K562 (cell line): Measurements from ENCODE around the gene MC1R. TPM values are rescaled to one million over a fixed set of nuclear protein-coding genes. Genes with fewer than 3 reads are reported as not detected.

Source experiments
- ATAC-seq: fragments of 200-7000 bp; cut with Tn5 transposase; 3 replicates; pipeline ENCODE4 v1.9.1; 2020; ENCODE audit warnings: moderate library complexity
- BruUV-seq: library from RNA; stranded (reverse); fragments of 400-500 nt; replicated peaks from 2 replicates; lab custom pipeline; 2021; lab: Mats Ljungman, UMichigan
- CTCF ChIA-PET: fragments of 300-600 bp; formaldehyde crosslinking; extraction: SDS; loops from one replicate; lab custom pipeline; 2021; ENCODE audit warnings: low intra/inter-chr PET ratio; lab: Yijun Ruan, JAX
- POLR2A ChIA-PET: fragments of 300-600, 350-650 bp; sonication (Branson Sonifier 250); formaldehyde crosslinking; extraction: SDS; loops from one replicate; lab custom pipeline; 2021; ENCODE audit warnings: antibody characterized with exemption, inconsistent platforms; lab: Yijun Ruan, JAX
- DNase-seq, 4 experiments: peaks; one replicate each; pipeline versions ENCODE4 v3.0.0 to v3.0.0-alpha.2; 2011 to 2018; ENCODE audit warnings: low spot score in 3 of 4, mixed read lengths in 3 of 4; ENCODE audit errors: extremely low read depth in 1 of 4
- FAIRE-seq: peaks from 2 replicates; lab custom pipeline; 2011; peaks lifted over from hg19 to GRCh38; lab: Jason Lieb, UNC
- H2AFZ ChIP-seq: 2 replicates; pipeline ENCODE4 v1.6.0; 2011; ENCODE audit warnings: low read depth, low read length, control low read depth, inconsistent platforms
- H3K27ac ChIP-seq: fragments of 200-600 bp; 3 replicates; pipeline ENCODE4 v1.8.0; 2011; ENCODE audit warnings: low read depth, mild to moderate bottlenecking, control low read depth, inconsistent platforms, low read length, moderate library complexity, mixed read lengths; ENCODE audit errors: extremely low read depth
- H3K27me3 ChIP-seq, 2 experiments: fragments of 300-600 bp in 1 of 2; 2 replicates in 1 of 2; 3 replicates in 1 of 2; pipeline versions ENCODE4 v1.6.0 to v1.8.0; 2011; ENCODE audit warnings: inconsistent platforms in 2 of 2, low read length in 2 of 2, mild to moderate bottlenecking in 1 of 2, mixed read lengths in 1 of 2, moderate library complexity in 1 of 2; ENCODE audit not compliant: control insufficient read depth in 2 of 2, insufficient read depth in 2 of 2
- H3K36me3 ChIP-seq: fragments of 300-600 bp; 3 replicates; pipeline ENCODE4 v1.8.0; 2011; ENCODE audit warnings: mild to moderate bottlenecking, low read length, inconsistent platforms; ENCODE audit not compliant: control insufficient read depth, insufficient read depth
- H3K4me1 ChIP-seq, 2 experiments: fragments of 200-600 bp in 1 of 2; replicated peaks in 1 of 2; 2 replicates in 1 of 2; 3 replicates in 1 of 2; pipeline versions ENCODE4 v1.5.1 to v1.8.0; 2011; ENCODE audit warnings: inconsistent platforms in 2 of 2, low read length in 2 of 2, mild to moderate bottlenecking in 1 of 2, mixed read lengths in 1 of 2, moderate library complexity in 1 of 2; ENCODE audit not compliant: control insufficient read depth in 2 of 2, insufficient read depth in 2 of 2
- H3K4me2 ChIP-seq: 2 replicates; pipeline ENCODE4 v1.6.1; 2011; ENCODE audit warnings: low read length, control low read depth, inconsistent platforms, mixed read lengths; ENCODE audit not compliant: insufficient read depth
- H3K4me3 ChIP-seq: fragments of 200-600 bp; sonication (generic), shearing (Covaris generic); 2 replicates; pipeline ENCODE4 v1.5.1; 2016; ENCODE audit warnings: control low read depth, inconsistent platforms
- H3K79me2 ChIP-seq: fragments of 200-600 bp; 3 replicates; pipeline ENCODE4 v1.8.0; 2011; ENCODE audit warnings: low read length, inconsistent platforms; ENCODE audit not compliant: control insufficient read depth, insufficient read depth
- H3K9ac ChIP-seq, 2 experiments: 2 replicates each; pipeline versions ENCODE4 v1.6.0 to v1.6.1; 2011; ENCODE audit warnings: low read depth in 2 of 2, low read length in 2 of 2, control low read depth in 1 of 2, inconsistent platforms in 1 of 2, mild to moderate bottlenecking in 1 of 2, mixed read lengths in 1 of 2; ENCODE audit not compliant: insufficient read depth in 1 of 2
- H3K9me1 ChIP-seq: one replicate; pipeline ENCODE4 v1.6.0; 2011; ENCODE audit warnings: inconsistent platforms, mild to moderate bottlenecking, low read length, moderate library complexity; ENCODE audit not compliant: control insufficient read depth, insufficient read depth
- H3K9me3 ChIP-seq: replicated peaks from 2 replicates; pipeline ENCODE4 v1.5.1; 2011; ENCODE audit warnings: low read depth, low read length, inconsistent platforms; ENCODE audit not compliant: control insufficient read depth, insufficient read depth
- H4K20me1 ChIP-seq: replicated peaks from 2 replicates; pipeline ENCODE4 v1.6.1; 2011; ENCODE audit warnings: low read length, inconsistent platforms, mixed read lengths; ENCODE audit not compliant: control insufficient read depth, insufficient read depth
- CHD2 ChIP-seq: IDR thresholded peaks from 2 replicates; pipeline ENCODE4 v1.6.1; 2011; ENCODE audit warnings: low read depth, low read length
- HMGN3 ChIP-seq: IDR thresholded peaks from 2 replicates; pipeline ENCODE4 v1.6.1; 2011; ENCODE audit warnings: borderline replicate concordance, low read depth, mild to moderate bottlenecking, mixed read lengths, low read length; ENCODE audit not compliant: insufficient read length; ENCODE audit errors: extremely low read depth
- POLR2A ChIP-seq: fragments of 450-650 bp; conservative IDR thresholded peaks from 2 replicates; pipeline ENCODE4 v1.6.1; 2016
- POLR2G ChIP-seq: fragments of 200-400 bp; formaldehyde crosslinking; IDR thresholded peaks from 2 replicates; pipeline ENCODE4 v1.6.1; 2017; ENCODE audit warnings: low read depth, mild to moderate bottlenecking, antibody characterized with exemption, low read length, moderate library complexity
- ZNF398 ChIP-seq: fragments of 250-450 bp; sonication (Bioruptor Pico); IDR thresholded peaks from 2 replicates; pipeline ENCODE4 v1.8.0; 2021; ENCODE audit warnings: moderate library complexity, mild to moderate bottlenecking, inconsistent platforms
- WGBS: fragments of 100-300 bp; shearing (Covaris generic); methylation state at CpG from one replicate; pipeline ENCODE4 v1.1.6; 2016; ENCODE audit warnings: low coverage, mixed read lengths; ENCODE audit not compliant: insufficient coverage; ENCODE audit errors: missing lambda C conversion rate; 5-methylcytosine and 5-hydroxymethylcytosine counted together
- in situ Hi-C: fragments of 300-500 bp; cut with MboI; formaldehyde crosslinking; loops from 4 replicates; pipeline ENCODE4 v1.15.0; 2018; ENCODE audit warnings: inconsistent platforms, mixed read lengths
- intact Hi-C: fragments of 100-400 bp; cut with micrococcal nuclease; formaldehyde crosslinking; loops from 2 replicates; pipeline ENCODE4 v1.14.2; 2022
- polyA plus RNA-seq, 8 experiments: library from polyadenylated mRNA; depleted of rRNA in 4 of 8; stranded (reverse) in 5 of 8; unstranded in 3 of 8; fragments of >200 nt; fragmentation: Nextera tagmentation in 2 of 8; fragmentation: Illumina TruSeq in 1 of 8; extraction: Ambion mirVana in 2 of 8; extraction: Trizol in 1 of 8; gene quantifications; 2 replicates each; pipeline versions ENCODE4 v1.2.1 to v1.2.3, GENCODE V29; 2011 to 2014; ENCODE audit warnings: inconsistent platforms in 1 of 8, missing spikeins in 1 of 8
- total RNA-seq, 7 experiments: library from RNA; depleted of rRNA in 6 of 7; stranded (reverse); fragments of >200 nt in 6 of 7; fragmentation: Illumina TruSeq in 2 of 7; extraction: Trizol in 2 of 7; gene quantifications; 2 replicates each; pipeline versions ENCODE4 v1.2.1 to v1.2.3, GENCODE V29; 2011 to 2021; ENCODE audit warnings: low replicate concordance in 1 of 7

MC1R gene
- total and polyA plus RNA-seq, 9 of the 15 experiments (the other 6 are each of a cell fraction or from before 2014, with no cell fraction given) = 0.14 to 5.3 (median 2.5) TPM; not detected in 1

GRCh38 chr16:89904606-89905510 is 13.8 kb upstream of the MC1R start (continued):
- TF ChIP-seq CHD2 = no peak

GRCh38 chr16:89905511-89906139 is 13.0 kb upstream of the MC1R start:
- 90% methylated on average over 17 of the region's 23 CpGs for WGBS
- Histone ChIP-seq H3K79me2 (no peaks in the 10 kb centered on the region), H3K36me3 (peaks cover 72% of the 10 kb centered on the region; the same call in 2 of the 3 replicates), H3K9me3 (no peaks in the 10 kb centered on the region; the same call in 1 of the 2 replicates), H4K20me1 (no peaks in the 10 kb centered on the region), H3K9ac (no peak overlapping the region; a peak in 1 of 4 replicates), H3K27me3 (no peaks in the 10 kb centered on the region), H3K27ac (no peak overlapping the region), H2AFZ (no peak overlapping the region), H3K9me1 (no peaks in the 10 kb centered on the region), H3K4me2 (no peak overlapping the region), H3K4me1 (peaks cover 0 to 11% of the 10 kb centered on the region in 2 experiments; a peak in 2 of 5 replicates), H3K4me3 (no peak overlapping the region)
- FAIRE-seq (no peak), DNase-seq (no peak), ATAC-seq (no peak)
- ChIA-PET POLR2A (interaction anchor here (1.2 to 1.8 kb wide), 2 partner anchors 11 kb away, joined by 3 to 8 read pairs; no protein-coding TSS in a partner anchor), CTCF (no interaction called here)
- in situ Hi-C loops (no loop called here), intact Hi-C loops (no loop called here)
- BruUV-seq = no TSS peak
- TF ChIP-seq POLR2A (peak; percentile 26; the same call in 1 of the 2 replicates), HMGN3 (peak; percentile 9), POLR2G (peak; percentile 46), ZNF398 (CRISPR knock-in tag) (no peak)
